Fibroblast of villous mesenchyme (primary cell): ENCODE results near the gene TVP23A. TPM values are rescaled to one million over a fixed set of nuclear protein-coding genes. Genes with fewer than 3 reads are reported as not detected.

Experiments used
- DNase-seq: peaks from one replicate; pipeline ENCODE4 v3.0.0-alpha.2; 2010; ENCODE audit warnings: low read depth
- H3K4me3 ChIP-seq: 2 replicates; pipeline ENCODE4 v1.5.1; 2011; ENCODE audit warnings: low read depth, mild to moderate bottlenecking, low read length
- CTCF ChIP-seq: IDR thresholded peaks from 2 replicates; pipeline ENCODE4 v1.5.1; 2012; ENCODE audit warnings: low read depth, mild to moderate bottlenecking, low read length; ENCODE audit not compliant: insufficient read depth
- total RNA-seq: library from RNA; depleted of rRNA; stranded (reverse); fragments of >200 nt; gene quantifications from 2 replicates; pipeline ENCODE4 v1.2.3, GENCODE V29; 2012

TVP23A gene
- total RNA-seq, 1 donor = not detected

GRCh38 chr16:10813099-10813455 is 5.5 kb downstream of the TVP23A start:
- TF ChIP-seq CTCF = no peak
- no peak overlapping the region for H3K4me3 ChIP-seq
- no peak for DNase-seq

- DNase-seq = no peak
- no peak overlapping the region for H3K4me3 ChIP-seq
- TF ChIP-seq CTCF = no peak
Observed at GRCh38 chr16:10812312-10813098, 6.1 kb downstream of the TVP23A start.

GRCh38 chr16:10809706-10810105 is 8.9 kb downstream of the TVP23A start:
- DNase-seq = no peak
- no peak overlapping the region for H3K4me3 ChIP-seq
- TF ChIP-seq CTCF = no peak

GRCh38 chr16:10808850-10809249 is 9.7 kb downstream of the TVP23A start:
- DNase-seq = no peak

GRCh38 chr16:10808218-10808617 is 10.4 kb downstream of the TVP23A start:
- no peak for DNase-seq
- H3K4me3 ChIP-seq = no peak overlapping the region
- TF ChIP-seq CTCF = no peak

More at GRCh38 chr16:10808850-10809249, 9.7 kb downstream of the TVP23A start:
- TF ChIP-seq CTCF = no peak
- H3K4me3 ChIP-seq = no peak overlapping the region

- no peak overlapping the region for H3K4me3 ChIP-seq
- no peak for DNase-seq
- no peak for TF ChIP-seq CTCF
Observed at GRCh38 chr16:10806698-10807097, 11.9 kb downstream of the TVP23A start.

GRCh38 chr16:10805334-10805733 is 13.3 kb downstream of the TVP23A start:
- no peak for DNase-seq
- no peak for TF ChIP-seq CTCF
- no peak overlapping the region for H3K4me3 ChIP-seq
